GM21447 (cell line): ENCODE results near the gene SAMD13.

ENCODE experiments used
- ATAC-seq: cut with Tn5 transposase; IDR thresholded peaks from one replicate; pipeline ENCODE4 v1.9.1; 2021; ENCODE audit not compliant: unreplicated experiment

Gene SAMD13

DNA sequence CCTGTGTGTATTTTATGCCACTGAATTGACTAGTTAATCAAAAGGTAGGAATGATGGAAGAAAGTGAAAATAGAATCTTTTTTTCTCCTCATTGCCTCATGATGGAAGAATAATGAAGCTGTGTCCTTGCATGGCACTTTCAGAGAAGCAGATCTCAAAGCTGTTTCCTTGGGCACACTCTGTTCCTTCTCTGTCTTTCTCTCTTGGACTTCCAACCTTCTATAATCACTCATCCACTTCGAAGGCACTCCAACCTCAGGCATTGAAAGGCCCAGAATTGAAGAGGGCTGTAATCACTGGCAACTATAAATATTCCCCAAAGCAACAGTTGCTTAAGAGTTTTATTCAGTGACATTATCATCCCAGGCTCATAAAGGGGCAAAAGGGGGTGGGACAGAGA is 65.7 kb downstream of the SAMD13 start:
- ATAC-seq = no peak

DNA sequence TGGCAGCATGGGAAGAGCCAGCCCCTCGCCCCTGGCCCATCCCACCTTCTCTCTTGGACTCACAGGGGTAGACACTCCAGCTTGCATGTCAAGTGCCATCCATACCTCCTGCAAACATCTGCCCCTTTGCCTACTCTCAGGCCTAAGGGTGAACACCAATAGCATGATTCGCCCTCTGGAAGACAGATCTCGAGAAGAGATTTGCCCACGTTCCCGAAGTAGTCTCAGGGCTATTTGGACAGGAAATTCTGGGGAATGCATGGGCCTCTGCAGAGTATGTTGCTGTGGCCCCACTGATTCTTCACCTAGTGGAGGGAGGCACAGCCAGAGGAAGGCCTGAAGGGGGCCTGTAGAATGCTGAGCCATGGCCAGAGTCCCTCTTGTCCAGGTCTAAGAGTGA is 66.9 kb downstream of the SAMD13 start:
- no peak for ATAC-seq

DNA sequence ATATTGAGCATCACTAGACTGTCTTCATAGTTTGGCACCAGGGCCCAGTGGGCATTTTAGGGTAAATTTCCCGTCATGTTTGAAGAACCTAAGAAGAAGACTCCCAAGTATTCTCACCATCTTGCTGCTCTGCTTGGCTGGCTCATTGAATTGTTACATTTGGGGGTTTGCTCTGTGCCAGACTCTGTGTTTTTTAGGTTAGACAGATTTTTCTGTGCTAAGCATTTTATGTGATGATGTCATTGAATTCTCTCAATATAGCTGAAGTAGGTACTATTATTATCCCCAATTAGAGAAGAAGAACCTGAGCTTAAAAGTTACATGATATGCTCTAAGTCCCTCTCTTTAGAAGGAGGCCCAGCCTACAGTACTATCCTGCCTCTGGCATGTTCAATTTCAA is 68.8 kb downstream of the SAMD13 start:
- ATAC-seq = no peak

DNA sequence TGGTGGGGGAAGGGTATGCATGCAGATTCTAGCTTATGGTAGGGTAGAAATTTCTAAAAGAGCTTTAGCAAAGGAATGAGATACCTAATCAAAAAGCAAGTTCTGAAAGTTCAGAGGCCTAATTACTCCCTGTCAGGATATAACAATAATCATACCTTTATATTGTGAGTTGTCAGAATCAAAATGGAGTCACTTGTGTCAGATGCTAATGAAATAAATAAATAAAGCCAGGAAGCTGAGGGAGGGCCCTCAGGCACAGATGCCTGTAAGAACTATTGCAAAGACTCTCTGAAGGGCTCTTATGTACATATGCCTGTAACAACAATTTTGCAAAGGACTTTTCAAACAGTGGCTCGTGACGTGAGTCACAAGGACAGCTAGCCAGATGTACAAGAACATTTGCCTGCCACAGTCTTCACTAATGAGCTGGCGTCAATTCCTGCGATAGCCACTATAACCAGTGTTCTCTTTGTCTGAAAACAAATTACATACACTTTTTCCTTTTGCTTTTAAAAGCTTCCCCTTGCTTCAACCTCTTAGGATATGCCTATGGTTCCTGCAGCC is 69.4 kb downstream of the SAMD13 start:
- no peak for ATAC-seq

DNA sequence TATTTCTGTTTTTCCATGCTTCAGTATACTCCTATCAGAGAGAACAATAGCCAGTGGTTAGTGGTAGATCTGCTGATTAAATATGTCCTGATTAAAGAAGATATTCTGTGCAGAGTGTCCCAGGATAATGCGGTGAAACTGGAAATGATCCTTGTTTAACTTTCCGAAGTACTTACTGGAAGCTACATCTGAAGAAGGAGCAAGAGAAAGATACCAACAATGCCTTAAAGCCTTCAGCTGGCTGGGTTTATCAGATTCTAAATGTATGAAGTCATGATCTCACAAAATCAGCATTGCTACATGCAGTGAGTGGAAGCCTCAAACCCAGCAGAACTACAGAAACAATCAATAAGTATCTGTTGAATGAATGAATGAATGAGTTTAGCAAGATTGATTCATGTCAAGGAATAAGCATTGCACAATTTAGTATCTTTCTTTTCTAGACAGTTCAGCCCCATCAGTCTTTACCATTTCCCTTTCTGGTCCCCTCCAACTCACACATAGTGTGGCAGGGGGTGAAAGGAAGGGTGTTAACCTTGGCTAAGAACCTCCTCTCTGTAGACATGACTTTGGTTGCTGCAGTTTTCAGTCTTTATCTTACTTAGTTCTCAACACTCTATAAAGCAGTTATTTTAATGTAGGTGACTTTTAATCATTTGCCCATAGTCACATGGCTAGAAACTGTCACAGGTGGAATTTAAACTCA is 72.1 kb downstream of the SAMD13 start:
- ATAC-seq = no peak

GRCh38 chr1:84374991-84375696 is 73.6 kb downstream of the SAMD13 start:
- ATAC-seq = no peak

DNA sequence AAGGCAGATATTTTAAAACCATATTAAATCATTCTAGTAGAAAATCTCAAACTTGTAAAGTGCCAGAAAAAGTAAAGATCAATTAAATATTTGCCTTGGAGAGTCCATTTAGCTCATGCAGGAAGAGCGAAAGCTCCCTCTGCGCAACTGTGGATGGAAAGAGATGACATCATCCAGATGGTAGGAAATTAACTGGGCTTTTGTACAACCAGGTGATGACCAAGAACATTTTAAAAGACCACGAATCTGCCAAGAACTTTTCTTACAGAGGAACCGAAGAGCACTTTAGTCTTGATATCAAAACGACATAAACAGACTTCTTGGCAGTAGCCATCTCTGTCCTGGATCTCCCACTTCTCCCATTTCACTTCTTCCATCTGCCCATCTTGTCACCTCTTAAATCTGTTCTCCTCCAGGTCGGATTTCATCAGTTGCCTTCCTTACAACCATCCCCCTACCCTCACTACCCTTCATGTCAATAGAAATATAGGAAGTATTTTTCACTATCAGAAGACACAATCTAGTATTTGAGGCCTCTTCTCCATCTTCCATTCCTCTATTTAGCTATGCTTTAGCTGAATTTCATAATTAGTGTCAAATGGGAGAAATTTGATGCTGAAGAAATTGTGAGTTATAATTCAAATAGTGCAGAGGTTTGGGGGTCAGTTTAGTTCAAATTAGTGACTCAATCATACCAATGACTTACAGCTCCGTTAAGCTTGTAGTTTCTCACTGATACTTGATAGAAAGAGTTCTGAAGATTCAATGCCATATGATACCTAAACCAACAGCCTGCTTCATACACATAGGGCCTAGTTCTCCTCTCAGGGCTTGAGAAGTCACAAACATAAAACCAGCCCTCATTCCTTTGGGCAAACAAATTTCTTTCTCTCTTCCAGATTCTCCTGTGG is 74.7 kb downstream of the SAMD13 start:
- no peak for ATAC-seq

DNA sequence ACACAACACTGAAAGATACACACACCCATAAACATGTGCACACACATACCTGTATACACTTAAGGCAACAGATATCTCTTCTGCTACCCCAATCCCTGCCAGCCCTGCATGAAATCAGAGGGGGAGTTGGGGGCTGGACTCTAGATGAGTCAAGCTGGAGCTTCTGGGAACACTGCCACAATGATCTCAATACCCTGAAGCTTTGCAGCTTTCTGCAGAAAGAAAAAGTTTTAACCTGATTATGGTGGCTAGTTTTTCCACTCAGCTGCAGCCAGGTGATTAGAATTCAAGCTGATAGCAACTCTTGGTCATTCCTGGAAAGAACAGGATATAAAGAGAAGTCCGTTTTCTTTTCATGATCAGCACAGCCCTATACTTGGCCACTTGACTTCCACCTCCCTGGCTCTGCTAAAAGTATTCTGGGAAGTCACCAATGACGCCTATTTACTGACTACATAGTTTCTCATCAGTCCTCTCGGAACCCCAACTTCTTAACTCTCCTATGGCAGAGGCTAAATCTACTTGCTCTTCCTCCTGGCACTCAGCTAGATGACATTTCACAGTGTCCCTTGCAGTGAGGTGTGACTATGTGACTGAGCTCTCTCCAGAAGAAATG is 76.1 kb downstream of the SAMD13 start:
- no peak for ATAC-seq

DNA sequence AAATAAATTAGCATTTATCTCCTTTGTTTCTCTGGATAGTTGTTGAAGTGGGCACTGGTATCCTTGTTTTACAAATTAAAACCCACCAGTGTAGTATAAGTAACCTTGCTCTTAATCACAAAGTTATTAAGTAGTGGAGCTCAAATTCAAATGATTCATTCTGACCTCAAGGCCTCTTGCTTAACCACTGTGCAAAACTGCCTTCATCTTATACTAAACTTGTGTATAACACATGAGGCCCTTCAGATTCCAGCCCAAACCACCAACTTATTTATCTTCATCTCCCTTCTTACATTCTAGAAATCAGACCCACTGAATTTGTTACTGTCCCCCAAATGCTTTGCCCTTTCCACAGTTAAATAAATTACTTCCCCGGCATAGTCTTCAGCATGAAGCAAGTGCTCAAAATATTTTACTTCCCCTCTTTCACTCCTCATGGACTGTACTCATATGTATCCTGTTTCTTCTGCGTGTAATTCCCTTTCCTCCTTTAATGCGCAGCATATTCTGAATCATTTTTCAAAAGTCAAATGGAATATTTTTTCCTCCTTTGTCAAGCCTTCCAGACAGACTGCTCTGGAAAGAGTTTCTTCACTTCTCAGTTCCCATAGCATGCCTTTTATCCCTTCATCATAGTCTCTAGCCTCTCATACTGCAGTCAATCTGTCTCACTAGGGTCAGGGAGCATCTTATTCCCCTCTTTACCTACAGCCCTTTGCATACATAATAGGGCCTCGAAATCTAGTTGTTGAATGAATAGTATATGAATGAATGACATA is 77.8 kb downstream of the SAMD13 start:
- no peak for ATAC-seq

GRCh38 chr1:84379917-84380180 is 78.3 kb downstream of the SAMD13 start:
- ATAC-seq = no peak

DNA sequence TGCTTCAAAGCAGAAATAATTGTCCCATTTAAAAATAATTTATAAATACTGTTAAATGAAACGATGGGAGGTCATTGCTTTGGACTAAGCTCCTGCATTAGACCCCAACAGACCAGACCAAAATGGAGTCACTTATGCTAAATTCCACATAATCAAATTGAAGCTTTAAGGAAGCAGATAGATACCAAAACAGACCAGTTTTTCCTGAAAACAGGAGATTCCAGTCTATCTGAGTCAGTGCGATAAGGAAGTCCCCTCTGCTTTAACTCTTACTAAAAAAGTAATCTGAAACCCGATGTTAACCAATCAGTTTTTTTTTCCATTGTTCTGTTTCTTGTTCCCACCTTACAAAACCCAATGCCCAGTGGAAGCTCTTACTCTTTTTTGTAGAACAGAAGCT is 80.6 kb downstream of the SAMD13 start:
- no peak for ATAC-seq

- ATAC-seq = no peak
Measured at GRCh38 chr1:84385347-84385746, 83.8 kb downstream of the SAMD13 start.

- no peak for ATAC-seq
Measured at GRCh38 chr1:84386716-84387479, 85.4 kb downstream of the SAMD13 start.

GRCh38 chr1:84387480-84388163 is 86.1 kb downstream of the SAMD13 start:
- ATAC-seq = no peak

- no peak for ATAC-seq
Measured at GRCh38 chr1:84390226-84390625, 88.7 kb downstream of the SAMD13 start.

GRCh38 chr1:84398175-84399155 is 97.0 kb downstream of the SAMD13 start, which contains the start of gene DNASE2B:
Gene DNASE2B, plus strand, starts transcription at chr1:84398484. Its CDS starts 81 bp downstream, at chr1:84398565.
- ATAC-seq = no peak
